ENCODE data around the gene FAM83F.

The FAM83F gene

DNA sequence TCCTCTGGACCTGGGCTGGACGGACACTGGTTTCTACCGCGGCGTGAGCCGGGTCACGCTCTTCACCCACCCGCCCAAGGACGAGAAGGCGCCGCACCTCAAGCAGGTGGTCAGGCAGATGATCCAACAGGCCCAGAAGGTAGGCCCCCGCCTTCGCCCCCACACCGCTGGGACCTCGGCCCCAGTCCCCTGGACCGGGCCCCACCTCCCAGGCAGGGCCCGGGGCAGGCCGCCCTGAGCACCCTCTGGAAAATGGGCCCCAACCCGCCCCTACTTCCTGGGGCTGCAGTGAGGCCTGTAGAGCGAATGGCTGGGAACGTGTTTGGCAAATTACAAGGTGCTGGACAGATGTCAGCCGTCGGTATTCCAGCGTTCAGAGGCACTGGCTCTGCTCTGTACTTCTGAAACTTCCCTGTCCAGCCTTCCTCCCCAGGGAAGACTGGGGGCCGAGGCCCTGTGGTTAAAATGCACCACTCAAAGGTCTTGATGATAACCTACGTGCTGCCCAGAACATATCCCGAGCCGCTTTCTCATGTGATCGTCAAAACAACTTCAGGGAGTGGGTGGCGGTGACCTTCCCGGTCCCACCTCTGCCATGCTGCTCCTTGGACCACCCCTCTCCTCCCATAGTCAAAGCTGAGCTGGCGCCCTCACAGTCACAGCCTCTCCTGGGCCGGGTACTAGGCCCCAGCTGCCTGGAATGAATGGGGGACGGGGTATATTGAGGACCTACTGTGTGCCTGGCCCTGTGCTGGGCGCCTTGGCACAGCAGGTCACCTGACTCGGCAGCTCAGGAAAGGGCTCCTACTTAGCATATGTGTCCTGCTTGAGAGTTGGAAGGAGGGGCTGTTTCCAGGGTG, 869 bp downstream of the FAM83F start:
- no peak for DNase-seq

GRCh38 chr22:39996732-39997131, 2.0 kb downstream of the FAM83F start:
- no peak for DNase-seq

DNA sequence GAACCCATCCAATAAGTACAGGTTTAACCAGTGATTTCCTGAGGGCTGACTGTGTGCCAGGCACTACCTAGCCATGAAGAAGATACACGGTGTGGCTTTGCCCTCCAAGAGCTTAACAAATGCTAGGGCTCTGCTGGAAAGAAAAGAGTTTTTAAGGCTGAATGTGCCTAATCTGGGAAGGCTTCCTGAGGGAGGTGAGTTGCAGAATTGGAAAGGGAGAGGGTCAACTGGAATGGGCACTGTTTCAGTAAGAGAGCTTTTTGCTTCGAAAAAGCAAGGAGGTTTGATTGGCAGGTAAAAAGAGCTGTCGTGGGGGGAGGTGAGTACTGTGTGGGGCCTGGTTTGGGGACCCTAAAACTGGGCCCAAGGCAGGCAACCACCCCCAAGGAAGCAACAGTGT, 2.7 kb downstream of the FAM83F start:
- no peak for DNase-seq

GRCh38 chr22:39997939-39998726, 3.4 kb downstream of the FAM83F start:
- DNase-seq, result peak; percentile 37

GRCh38 chr22:39999144-39999757, 4.5 kb downstream of the FAM83F start:
- DNase-seq, result no peak

GRCh38 chr22:40000171-40000570, 5.4 kb downstream of the FAM83F start:
- DNase-seq, result no peak

DNA sequence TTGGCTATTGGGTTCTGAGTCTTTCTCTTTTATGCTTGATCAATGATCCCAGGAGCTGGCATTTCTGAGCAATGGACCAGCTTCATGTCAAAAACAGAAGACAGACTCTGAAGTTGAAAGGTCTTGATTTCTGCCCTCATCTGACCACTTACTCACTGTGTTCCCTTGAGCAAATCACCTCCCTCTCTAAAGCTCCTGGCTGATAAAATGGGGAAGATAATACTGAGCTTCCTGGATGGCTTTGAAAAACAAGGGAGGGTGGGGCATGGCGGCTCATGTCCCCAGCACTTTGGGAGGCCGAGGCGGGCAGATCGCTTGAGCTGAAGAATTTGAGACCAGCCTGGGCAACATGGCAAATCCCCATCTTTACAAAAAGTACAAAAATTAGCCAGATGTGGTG, 6.4 kb downstream of the FAM83F start:
- no peak for DNase-seq

DNA sequence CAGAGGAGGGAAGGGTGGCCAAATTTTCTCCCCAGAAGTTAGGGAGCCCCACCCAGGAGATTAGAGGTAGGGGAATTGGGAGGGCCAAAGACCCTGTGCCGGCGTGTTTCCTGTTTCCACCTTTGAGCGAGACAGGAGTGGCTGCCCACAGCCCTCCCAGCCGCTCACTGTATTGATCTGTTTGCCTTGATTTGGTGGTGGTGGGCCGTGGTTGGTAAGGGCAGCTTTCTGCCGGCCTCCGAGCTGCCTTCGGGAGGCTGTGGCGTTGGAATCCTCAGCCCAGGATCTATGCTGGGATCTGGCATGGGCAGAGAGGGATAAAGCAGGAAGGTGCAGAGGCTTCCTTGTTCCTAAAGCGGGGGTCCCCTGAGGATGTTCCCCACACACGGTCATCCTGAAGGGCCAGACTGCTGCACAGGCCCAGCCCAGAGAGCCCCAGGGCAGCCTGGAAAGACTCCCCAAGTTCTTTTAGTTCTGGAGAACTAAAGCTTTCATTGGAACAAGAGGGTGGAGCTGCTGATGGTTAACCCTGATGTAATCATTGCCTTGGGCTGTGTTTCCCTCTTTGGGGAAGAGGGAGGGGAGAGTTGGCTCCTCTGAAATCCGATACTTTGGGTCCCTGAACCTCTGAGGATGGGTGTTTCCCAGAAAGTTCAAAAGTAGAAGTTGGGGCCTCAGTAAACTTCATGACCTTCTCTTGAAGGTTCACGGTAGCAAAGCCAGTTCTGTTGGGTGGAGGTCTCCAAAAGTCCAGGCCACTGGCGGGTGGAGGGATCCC, 7.2 kb downstream of the FAM83F start:
- no peak for DNase-seq

DNA sequence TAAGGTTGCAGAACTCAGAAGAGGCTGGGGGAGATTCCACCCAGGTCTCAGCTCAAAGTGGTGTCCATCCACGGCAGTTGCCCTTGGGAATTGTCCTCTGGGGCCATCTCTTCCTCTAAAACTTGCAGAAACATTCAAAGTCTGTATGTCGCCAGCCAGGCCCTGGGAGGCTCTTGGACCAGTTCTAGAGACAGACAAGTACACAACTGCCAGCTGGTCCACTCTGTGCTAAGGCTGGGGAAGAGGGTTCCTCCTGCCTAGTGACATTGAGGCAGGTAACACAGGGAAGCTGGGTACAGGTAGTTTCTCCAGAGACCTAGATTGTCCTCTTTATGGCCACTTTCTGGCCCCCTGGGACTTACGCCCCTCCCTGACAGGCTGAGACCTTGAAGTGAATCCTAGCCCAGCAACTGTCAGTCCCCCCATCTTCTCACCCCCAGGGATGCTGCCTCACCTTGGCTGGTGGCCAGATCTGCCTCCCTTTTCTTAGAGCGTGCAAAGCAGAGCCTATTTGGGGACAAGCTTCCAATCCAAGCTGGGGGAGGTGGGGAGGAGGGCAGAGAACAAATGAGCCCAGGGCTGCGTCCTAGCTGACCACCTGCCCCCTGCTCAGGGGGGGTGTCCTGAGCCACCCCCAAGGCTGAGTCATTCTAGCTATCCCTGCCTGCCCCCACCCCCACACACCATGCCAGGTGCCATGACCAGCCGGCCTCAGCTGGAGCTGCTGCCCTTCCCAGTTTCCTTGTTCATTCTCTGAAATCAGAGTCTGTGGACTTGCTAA, 8.4 kb downstream of the FAM83F start:
- no peak for DNase-seq

DNA sequence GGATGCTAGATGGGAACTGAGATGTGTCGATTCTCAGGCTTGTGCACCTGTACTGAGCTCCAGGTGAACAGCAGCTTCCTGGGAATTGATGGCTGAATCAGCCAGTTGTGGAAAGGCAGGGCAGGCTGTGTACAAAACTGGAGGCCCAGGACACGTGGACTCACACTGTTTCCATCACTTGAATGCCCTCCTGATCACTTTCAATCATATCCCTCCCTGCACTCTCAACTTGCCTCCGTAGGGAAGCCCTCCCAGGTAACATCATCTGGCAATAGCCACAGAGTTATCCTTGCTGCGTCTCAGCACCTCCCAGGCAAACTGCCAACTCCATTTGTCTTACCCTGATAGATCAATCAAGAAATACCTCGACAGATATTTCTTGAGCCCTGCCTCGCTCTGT, 10.1 kb downstream of the FAM83F start:
- DNase-seq, result no peak

GRCh38 chr22:40006641-40007040, 11.9 kb downstream of the FAM83F start:
- no peak for DNase-seq

DNA sequence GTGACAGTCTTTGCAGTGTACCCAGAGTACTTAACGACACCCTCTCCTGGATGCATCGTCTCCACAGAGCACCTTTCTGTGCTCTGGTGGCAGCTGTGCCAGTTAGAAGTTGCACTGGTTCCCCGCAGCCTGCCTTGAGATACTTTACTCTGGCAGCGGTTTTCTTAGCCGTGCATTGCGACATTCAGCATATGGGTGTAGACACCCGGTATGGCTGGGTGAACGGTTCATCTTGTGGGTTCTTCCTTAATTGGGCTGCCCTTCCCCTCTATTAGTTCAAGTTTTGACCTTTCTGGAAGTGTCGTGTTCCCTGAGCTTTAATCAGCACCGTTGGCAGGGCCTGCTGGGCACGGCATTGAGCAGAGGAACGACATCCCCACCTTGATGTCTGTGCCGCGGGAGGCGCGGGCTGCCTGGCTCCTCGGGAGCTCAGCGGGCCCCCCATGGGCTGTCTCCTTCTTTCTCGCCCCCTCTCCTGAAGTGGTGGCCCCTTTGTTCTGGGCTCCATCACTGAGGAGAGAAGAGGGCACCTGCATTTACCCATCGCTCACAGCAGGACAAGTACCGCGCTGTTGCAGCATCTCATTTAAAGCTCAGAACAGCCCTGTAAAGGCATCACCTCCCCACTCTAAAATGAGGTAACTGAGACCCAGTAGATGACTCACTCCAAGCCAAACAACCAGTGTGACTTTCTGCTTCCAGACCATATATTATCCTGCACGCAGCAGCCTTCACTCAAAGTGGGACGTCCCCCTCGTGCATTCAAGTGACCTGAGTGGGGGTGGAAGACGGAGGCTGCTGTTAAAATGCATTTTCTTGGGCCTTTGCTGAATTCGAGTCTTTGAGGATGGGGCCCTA, 13.3 kb downstream of the FAM83F start:
- DNase-seq, result no peak

- no peak for DNase-seq
Observed at GRCh38 chr22:40008726-40009291, 14.1 kb downstream of the FAM83F start.

- no peak for DNase-seq
Observed at GRCh38 chr22:40009292-40009774, 14.6 kb downstream of the FAM83F start.

GRCh38 chr22:40009951-40010671, 15.4 kb downstream of the FAM83F start:
- no peak for DNase-seq

- no peak for DNase-seq
Observed at GRCh38 chr22:40010746-40011145, 16.0 kb downstream of the FAM83F start.

GRCh38 chr22:40014667-40015248, 20.0 kb downstream of the FAM83F start:
- no peak for DNase-seq

DNA sequence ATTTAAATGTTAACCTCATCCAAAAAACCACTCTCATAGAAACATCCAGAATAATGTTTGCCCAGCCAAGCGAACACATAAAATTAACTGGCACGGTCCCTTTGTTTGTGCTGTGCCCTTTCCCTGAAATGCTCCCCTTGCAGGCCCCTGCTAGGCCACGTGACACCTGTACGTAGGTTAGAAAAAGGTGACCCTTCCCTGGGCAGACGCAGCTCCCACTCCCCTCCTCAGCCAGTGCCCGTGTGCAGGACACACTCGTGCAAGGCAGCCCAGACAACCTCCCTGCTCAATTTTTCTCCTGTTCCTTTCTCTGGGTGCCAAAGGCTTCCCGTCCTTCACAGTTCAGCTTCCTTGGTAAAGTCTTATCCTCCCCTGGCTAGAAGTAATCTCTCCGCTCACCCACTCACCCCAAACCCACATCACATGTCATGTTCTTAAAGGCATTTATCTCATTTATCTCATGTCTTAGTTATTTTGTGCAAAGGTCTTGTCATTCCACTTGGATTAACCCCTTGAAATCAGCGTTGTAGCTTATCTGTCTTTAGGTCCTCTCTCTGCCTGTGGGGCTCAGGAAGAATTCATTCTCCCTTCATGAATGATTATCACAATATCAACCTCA, 20.7 kb downstream of the FAM83F start:
- DNase-seq, result no peak

DNA sequence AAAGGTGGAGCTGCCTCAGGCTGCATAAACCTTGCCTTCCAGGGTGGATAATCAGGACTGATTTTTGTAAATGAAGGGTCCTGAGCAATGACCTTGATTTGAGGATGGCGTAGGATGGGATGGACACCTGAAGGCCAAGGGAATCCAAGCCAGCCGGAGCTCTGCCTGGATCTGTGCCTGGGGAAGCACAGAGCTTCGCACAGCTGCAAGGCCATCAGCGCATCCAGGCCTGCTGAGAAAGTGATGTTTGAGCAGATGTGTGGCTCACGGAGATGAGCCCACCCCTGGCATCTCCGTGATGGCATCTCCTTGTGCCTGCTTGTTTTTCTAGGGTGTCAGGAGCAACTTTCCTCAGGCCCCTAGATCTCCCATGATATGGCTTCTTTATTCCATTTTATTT, 23.3 kb downstream of the FAM83F start:
- DNase-seq, result no peak
